GM23248 (cell line): ENCODE data around the gene MECR.

Experiments used
- EZH2 ChIP-seq: fragments of 200-600 bp; sonication (generic); IDR thresholded peaks from 2 replicates; pipeline ENCODE4 v1.6.1; 2018; ENCODE audit warnings: antibody characterized with exemption, mild to moderate bottlenecking; ENCODE audit not compliant: insufficient read depth, poor library complexity, severe bottlenecking
- EZH2phosphoT487 ChIP-seq: fragments of 200-600 bp; sonication (generic); IDR thresholded peaks from 2 replicates; pipeline ENCODE4 v1.6.1; 2018; ENCODE audit warnings: antibody characterized with exemption, moderate library complexity, mild to moderate bottlenecking, low read depth; ENCODE audit not compliant: insufficient read depth

DNA sequence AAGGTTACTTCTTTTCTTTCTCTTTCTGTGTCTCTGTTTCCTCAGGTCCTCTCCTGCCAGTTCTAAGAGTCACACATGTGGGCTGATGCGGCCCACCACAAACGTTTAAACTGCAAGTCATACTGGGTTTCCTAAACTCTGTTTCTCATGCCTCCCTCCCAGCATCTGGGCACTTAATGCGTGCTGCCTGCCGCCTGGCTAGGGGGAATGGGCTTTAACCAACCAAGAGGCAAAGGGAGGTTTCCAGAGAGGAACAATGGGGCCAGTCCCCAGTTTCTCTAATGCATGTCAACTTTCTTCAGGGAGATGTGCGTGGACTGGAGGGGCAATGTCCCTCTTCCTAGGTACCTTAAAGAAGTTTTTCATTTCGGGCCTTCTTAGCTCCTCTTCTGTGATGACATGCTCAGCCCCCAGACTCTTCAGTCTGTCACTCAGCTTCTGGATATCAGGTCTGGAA is 29.1 kb downstream of the MECR start:
- TF ChIP-seq EZH2: no peak
- TF ChIP-seq EZH2phosphoT487: no peak
